ENCODE measurements around the gene ADGRL3.

The ADGRL3 gene

GRCh38 chr4:61431131-61431530 lies 231.0 kb downstream of the ADGRL3 start:
- DNase-seq = no peak

DNA sequence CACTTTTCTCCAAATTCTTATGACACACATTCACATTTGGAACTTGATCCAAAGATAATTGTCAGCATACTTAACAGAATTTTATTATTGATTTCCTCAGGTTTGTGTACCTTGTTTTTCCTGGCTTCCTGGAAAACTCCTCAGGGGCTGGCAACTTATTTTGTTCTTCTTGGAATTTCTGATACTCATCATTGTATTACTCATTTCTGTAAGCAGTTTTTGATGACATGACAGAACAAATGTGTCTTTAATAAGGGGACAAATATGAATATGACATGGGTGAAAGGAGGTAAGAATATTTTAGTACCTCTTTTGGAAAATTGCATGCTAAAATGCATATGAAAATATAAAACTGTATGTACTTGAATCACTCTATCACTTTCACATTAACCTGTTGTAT lies 237.8 kb downstream of the ADGRL3 start:
- no peak for DNase-seq

- DNase-seq = no peak
These were observed 240.2 kb downstream of the ADGRL3 start for GRCh38 chr4:61440321-61440720.

- no peak for DNase-seq
These were observed 242.8 kb downstream of the ADGRL3 start for GRCh38 chr4:61442936-61443335.

DNA sequence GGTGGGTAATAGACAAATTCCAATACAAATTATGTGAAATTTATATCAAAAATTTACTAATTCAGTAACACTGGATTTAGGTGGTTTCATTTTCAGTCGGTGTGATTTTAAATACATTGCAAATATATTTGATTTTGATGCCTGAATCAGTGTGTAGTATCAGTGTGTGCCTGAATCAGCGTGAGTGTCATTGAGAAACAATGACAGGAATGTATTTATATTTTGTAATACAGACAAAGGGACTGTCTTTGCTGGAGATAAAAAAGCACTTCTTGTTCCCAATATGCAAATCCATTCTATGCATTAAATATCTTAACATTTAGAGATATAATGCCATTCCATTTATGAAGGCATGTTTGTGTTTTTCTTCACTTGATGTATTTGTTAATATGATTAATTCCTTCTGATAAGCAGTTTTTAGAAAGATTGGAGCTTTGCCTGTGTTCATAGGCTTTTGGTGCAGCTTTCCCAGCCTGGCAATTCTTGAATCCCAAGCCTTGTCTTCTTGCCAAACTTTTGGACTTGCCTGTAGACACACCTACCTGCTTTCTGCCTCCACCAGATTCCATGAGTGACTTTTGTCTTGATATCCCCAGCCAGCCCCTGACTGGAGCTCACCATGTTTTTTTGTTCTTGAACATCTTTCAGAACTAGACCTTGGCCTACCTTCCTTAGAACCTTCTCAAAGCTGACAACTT lies 243.8 kb downstream of the ADGRL3 start:
- no peak for DNase-seq

GRCh38 chr4:61445374-61446063 lies 245.4 kb downstream of the ADGRL3 start:
- peak; percentile 63 for DNase-seq

- no peak for DNase-seq
These were observed 246.8 kb downstream of the ADGRL3 start for GRCh38 chr4:61446941-61447340.

GRCh38 chr4:61447918-61448317 lies 247.8 kb downstream of the ADGRL3 start:
- no peak for DNase-seq

GRCh38 chr4:61451935-61452334 lies 251.8 kb downstream of the ADGRL3 start:
- no peak for DNase-seq

GRCh38 chr4:61461956-61462355 lies 261.8 kb downstream of the ADGRL3 start:
- DNase-seq = no peak

DNA sequence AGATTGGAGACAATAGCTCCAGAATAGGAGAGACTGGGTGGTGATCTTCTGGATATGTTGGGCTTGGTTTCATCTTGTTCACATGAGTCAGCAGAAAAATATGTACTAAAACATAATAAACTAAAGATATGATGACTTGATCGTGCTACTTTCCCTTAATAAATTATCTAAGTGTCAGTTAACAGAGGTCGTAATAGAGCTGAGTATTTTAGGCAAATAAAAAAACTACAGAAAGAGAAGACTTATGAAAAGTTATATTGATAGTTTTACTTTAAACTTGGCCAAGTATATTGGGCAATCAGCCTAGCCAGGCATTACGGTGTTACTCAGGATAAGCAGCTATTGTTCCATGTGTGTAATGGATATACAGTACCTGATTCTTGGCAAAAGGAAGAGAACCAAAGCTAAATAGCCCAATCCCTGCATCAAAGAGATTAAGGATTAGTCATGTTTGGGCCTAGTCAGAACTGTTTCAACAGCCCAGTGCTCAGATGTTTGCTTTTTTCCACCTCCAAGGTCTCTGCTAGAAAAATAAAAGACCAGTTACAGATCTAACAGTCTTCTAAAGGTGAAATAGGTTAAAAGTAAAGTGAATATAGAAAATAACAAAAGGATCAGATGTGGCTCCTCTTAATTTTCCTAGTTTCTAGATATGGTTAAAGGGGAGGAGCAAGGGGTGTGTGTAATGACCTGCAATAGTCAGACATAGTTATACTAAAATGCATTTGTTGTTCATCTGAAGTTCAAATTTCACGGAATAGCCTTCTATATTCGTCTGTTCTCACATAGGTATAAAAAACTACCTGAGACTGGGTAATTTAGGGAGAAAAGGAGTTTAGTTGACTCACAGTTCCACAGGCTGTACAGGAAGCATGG lies 262.6 kb downstream of the ADGRL3 start:
- DNase-seq = no peak

- no peak for DNase-seq
These were observed 268.0 kb downstream of the ADGRL3 start for GRCh38 chr4:61468024-61468720.

DNA sequence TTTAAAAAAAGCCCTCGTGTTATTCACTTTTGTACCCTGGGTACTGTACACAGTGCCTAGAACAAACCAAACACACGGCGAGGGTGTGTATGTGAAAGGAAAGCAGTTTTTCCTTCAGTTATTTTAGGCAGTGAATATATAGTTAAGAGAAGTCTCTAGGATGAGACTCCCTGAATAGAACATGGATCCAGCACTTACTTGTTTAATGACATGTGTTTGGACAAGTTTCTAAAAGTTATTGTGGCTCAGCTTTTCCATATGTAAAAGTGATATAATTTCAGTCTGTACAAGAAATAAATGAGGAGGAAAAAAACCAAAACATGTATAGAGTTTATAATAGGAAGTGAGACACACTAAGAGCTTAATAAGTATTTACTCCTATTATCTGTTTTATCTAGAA lies 273.2 kb downstream of the ADGRL3 start:
- DNase-seq = no peak

- DNase-seq = no peak
These were observed 278.2 kb downstream of the ADGRL3 start for GRCh38 chr4:61478340-61478739.

DNA sequence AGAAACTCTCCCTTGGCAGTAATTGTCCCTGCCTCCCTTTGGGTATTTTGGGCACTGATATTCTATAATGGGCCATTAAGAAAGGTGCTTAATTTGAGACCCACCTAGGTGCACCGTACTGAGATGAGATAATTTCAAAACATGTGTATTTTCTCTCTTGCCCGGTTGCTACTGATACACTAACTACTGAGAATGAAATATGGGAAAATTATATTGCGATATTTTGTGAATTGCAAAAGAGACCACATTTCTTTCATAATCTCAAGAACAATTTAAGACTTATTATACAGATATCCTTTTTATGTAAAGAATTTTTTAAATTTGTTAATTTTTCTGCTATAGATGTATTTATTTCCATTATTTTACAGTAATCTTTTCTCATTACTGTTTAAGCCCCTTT lies 284.9 kb downstream of the ADGRL3 start:
- DNase-seq = no peak

DNA sequence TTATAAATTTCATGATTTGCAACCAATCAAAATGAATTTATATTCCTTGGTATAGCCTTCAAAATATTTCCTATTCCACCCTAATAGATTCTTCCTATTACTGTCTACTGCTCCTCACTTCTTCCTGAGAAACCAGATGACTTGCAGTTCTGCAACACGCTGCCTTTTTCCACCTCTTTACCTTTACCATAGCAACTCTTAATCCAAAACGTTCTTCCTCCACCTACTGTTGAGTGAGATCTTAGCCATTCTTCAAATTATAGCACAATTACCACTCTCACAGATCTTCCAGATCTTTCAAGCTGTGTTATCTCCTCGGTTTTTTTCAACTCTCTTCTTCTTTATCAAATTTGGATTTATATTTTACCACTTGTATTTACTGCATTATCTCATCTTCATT lies 289.8 kb downstream of the ADGRL3 start:
- no peak for DNase-seq

DNA sequence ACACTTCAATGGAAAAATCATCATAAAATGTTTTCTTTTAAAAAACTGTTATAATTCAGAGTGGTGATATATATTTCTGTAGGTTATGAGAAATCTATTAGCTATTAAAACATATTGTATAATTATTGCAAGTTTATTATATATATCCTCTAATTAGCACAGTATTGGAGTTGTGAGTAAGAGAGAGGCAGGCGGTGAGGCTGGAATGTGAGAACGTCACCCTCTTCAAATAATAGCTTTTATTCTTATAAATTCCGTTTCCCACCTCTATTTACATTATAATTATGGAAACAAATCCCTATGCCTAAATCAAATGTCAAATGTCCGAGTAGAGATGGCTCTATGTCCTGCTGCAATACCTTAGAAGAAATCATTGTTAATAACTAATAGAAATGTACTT lies 292.9 kb downstream of the ADGRL3 start:
- no peak for DNase-seq

DNA sequence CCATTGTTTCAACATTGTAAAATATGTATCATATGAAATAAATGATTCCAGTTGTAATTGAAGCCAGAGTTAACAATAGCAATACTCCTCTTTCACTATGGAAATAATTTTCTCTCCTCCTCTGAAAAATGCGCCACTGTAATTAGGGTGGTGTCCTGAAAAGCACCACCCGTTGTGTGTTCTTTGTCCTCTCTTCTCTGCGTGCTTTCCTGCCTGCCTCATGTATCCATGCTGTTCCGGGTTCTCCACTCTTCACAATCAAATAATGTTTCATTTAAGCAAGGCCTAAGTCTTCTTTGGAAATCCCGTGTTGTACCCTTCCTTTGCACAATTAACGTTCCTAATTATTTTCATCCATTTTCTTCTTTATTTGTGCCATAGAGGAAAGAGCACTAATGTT lies 293.3 kb downstream of the ADGRL3 start:
- DNase-seq = no peak

DNA sequence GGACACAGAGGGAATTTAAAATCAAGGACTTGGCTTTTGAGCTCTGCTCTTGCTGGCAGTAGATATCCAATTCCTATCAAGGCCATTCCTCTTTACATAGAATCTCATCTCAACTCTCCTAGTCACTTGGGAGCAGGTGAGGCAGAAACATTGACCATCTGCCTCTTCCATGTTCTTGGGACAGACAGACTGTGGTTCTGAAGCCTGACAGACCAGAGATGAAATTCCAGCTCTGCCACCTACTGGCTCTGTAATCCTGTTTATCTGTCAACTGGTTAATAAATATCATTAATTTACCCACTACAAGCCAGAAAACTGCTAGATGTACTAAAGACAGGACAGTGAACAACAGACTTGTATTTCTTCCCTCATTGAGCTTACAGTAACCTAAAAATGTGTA lies 300.8 kb downstream of the ADGRL3 start:
- DNase-seq = no peak

DNA sequence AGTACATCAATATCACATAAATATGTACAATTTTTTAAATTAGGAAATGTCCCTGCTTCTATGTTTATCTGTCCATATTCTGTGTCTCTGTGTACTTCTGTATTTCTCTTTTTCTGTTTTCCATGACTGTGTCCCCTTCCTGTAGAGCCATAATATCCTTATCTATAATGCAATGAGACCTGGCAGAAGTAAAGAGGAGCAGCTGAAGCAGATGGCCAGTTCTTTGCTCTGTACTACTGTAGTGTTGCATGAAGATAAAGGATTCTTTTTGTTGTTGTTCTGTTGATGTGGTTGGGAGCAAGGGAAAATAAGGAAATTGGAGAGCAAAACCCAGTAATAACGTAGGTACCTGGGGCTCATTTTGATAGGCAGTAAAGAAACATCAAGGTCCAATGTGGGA lies 301.7 kb downstream of the ADGRL3 start:
- no peak for DNase-seq

DNA sequence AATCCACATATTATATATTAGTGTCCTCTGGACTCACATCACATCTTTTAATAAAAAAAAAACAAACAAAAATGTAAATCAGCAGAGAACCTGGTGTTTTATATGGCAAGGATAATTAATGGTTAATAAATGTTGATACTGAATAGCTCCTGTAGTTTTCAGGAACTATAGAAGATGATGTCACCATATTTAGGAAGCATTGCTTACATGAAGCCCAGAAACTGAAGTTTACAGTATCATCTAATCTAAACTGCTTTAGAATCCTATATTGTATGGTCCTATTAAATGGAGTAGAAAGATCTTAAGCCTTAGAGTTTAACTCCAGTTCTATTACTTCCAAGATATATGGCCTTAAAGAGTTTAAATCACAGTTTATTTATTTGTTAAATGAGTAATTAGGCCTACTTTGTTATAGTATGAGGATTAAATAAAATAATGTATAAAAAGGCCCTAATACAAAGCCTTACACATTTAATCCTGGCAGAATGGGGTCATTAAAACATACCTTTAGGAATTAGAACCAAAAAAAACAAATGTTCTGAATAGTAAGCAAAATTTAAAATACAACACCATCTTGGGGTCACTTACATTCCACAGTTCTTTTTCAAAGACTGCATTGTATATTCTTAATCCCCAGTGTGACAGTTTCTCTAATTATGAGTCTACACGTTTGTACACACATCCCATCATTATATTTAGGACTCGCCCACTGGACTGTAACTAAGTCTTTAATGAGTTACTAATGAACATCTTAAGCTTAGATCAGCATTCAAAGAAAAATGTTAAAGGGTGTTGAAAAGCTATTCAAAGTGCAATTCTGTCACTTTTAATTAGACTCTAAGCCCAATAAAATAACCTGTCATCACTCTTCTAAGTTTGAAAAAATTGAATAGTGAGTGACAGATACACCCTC lies 305.9 kb downstream of the ADGRL3 start:
- no peak for DNase-seq

DNA sequence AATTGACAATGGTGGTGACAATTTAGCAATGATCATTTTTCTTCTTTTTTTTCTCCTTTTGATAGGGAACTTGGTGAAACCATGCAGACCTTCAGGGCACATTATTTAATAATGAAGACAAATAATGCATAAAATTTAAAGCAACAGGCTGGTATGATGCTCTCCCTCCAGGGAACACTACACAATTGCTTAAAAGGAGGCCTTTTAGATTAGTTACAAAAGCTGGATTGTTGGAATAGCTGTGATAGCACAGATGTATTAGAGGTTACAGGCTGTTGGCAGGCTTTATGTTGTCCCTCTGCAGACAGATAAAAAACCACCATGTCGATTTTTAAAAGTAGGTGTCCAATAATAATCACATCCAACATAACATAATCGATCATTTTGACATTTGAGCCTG lies 307.0 kb downstream of the ADGRL3 start:
- DNase-seq = no peak
